ENCODE data around the gene TIMM44.

Gene TIMM44

DNA sequence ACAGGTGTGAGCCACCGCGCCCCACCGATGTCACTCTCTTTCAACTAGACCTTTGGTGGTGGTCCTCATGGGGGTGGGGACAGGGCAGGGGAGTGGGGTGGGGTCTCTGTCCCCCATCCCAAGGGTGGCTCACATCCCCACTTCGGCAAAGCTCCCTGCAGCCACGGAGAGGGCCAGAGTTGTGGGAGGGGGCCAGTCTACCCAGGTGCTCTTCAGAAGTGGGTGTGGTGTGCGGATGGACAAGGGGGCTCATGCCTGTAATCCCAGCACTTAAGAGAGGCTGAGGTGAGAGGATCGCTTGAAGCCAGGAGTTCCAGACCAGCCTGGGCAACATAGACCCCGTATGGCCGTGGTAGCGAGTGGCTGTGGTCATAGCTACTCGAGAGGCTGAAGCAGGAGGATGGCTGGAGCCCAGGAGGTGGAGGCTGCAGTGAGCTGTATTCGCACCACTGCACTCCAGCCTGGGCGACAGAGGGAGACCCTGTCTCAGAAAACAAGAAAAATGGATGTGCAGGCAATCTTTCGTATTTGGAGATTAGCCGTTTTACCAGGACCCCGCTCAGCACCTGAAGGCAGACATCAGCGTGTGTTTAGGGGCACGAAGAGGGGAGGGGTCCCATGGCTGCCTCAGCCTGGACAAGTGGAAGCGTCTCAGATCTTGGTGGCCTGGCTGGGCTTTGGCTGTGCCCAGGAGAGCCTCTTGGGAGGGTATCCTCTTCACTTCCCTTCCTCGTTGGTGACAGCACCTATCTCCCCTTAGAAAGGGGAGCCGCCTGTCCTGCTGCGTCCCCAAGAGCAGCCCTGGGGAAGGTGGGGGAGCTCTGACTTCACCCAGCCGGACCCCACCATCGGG is 28.0 kb downstream of the TIMM44 start:
- in situ Hi-C loops (cut with MboI; ENCODE audit: low sequenced_read_pairs): no loop called here

GRCh38 chr19:7914598-7915045 is 28.8 kb downstream of the TIMM44 start, which contains the start of gene TGFBR3L:
TGFBR3L (plus strand) TSS chr19:7914830.
- in situ Hi-C loops (cut with MboI; ENCODE audit: low sequenced_read_pairs): no loop called here

GRCh38 chr19:7914099-7914498 is 29.4 kb downstream of the TIMM44 start:
- in situ Hi-C loops (cut with MboI; ENCODE audit: low sequenced_read_pairs): no loop called here

GRCh38 chr19:7913652-7914051 is 29.8 kb downstream of the TIMM44 start:
- in situ Hi-C loops (cut with MboI; ENCODE audit: low sequenced_read_pairs): no loop called here

DNA sequence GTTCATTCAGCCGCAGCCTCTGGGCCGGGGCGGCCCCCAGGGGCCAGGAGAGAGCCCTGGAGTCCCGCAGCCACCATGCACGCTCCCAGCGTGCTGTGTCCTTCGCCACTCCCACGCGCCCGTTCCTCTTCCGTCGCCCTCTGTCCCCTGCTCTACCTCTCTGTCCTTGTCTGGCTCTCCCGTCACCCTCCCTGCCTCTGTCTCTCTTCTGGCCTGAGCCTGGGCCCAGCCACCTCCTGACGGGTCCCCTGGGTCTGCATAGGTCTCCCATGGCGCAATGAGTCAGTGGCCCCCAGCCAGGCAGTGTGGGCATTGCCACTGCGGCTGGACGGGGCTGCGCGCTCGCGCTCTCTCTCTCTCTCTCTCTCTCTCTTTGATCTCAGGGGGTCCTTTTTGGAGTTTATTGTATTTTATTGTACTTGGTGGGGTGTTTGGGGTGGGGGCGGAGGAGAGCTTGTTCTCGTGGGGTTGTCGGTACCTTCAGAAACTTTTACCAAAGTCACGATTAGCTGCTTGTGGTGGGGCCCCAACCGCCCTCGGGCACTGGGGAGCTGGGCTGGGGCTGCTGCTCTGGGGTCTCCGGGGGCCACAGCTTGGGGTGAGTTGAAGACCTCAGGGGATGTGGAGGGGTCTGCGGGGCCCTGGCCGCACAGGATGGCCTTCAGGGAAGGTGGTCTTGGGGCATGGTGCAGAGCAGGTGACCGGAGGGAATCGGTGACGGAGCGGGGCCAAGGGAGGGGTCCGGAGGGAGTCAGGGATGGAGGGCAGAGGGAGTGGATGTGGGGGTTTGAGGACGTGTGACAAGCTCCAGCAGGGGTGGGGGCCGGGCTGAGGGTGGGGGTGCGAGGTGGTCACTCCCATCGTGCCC is 30.5 kb downstream of the TIMM44 start:
- in situ Hi-C loops (cut with MboI; ENCODE audit: low sequenced_read_pairs): no loop called here

DNA sequence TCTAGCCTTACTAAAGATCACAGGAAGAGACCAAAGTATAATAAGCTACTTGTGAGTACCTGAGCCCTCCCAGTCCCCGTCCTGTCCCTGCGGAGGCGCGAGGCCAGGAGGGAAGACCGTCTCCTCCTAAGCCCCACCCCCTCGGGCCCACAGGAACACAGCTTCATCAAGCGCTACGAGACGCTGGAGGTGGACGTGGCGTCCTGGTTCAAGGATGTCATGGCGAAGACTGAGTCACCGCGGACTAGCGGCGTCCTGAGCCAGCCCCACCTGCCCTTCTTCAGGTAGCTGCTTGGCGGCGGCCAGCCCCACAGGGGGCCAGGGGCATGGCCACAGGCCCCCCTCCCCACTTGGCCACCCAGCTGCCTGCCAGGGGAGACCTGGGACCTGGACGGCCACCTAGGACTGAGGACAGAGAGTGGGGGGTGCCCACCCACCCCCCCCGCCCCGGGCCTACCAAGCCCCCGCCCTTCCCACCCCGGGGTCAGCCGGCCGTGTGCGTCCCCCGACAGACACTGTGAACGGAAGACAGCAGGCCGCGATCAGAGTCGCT is 31.2 kb downstream of the TIMM44 start:
- in situ Hi-C loops (cut with MboI; ENCODE audit: low sequenced_read_pairs): no loop called here

- in situ Hi-C loops (cut with MboI; ENCODE audit: low sequenced_read_pairs): no loop called here
Observed at GRCh38 chr19:7911508-7912143, 31.8 kb downstream of the TIMM44 start.

DNA sequence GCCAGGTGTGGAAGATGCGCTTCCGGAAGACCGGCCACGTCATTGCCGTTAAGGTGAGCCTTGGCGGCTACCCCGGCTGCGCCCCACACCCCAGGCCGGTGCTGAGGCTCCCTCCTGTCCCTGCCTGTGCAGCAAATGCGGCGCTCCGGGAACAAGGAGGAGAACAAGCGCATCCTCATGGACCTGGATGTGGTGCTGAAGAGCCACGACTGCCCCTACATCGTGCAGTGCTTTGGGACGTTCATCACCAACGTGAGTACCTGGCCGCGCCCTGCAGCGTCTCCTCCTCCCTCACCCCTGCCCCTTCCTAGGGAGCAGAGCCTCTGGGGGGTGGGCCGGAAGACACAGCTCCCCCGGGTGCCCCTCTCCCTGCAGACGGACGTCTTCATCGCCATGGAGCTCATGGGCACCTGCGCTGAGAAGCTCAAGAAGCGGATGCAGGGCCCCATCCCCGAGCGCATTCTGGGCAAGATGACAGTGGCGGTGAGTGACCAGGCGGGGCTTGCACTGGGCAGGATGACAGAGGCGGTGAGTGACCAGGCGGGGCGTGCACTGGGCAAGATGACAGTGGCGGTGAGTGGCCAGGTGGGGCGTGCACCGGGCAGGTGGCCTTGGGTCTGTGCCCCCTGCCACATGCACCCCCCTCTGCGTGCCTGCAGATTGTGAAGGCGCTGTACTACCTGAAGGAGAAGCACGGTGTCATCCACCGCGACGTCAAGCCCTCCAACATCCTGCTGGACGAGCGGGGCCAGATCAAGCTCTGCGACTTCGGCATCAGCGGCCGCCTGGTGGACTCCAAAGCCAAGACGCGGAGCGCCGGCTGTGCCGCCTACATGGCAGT is 32.9 kb downstream of the TIMM44 start:
- in situ Hi-C loops (cut with MboI; ENCODE audit: low sequenced_read_pairs): no loop called here

GRCh38 chr19:7909471-7910067 is 33.9 kb downstream of the TIMM44 start:
- in situ Hi-C loops (cut with MboI; ENCODE audit: low sequenced_read_pairs): no loop called here

DNA sequence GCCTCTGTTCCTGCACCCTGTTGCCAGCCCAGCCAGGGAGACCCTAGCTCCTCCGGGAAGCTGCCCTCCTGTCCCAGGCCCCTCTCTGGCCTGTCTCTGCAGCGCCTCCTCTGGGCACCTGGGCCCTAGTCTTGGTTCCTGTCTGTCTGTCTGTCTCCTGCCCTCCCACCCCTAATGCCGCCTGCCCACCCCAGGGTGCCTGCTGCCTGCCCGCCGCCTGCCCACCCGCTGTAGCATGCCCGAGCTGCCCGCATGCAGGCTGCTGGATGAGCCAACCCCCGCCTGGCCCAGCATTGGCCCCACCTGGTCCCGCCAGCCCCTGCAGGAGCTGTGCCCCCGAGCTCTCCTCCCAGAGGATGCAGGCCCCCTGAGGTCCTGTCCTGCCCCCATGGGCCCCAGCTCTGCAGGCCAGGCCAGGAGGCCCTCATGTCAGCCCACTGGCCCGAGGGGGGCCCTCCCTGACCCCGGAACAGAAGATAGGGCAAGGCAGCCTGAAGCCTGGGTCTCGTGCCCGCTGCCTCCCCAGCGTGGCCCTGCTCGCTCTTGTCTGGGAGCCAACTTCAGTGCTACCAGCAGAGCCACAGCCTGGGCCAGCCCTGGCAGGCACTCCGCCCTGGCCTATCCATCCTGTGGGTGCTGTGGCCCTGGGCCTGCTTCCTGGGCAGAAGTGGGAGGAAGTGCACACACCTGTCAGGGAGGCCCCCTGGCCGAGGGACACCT is 34.6 kb downstream of the TIMM44 start:
- in situ Hi-C loops (cut with MboI; ENCODE audit: low sequenced_read_pairs): no loop called here

DNA sequence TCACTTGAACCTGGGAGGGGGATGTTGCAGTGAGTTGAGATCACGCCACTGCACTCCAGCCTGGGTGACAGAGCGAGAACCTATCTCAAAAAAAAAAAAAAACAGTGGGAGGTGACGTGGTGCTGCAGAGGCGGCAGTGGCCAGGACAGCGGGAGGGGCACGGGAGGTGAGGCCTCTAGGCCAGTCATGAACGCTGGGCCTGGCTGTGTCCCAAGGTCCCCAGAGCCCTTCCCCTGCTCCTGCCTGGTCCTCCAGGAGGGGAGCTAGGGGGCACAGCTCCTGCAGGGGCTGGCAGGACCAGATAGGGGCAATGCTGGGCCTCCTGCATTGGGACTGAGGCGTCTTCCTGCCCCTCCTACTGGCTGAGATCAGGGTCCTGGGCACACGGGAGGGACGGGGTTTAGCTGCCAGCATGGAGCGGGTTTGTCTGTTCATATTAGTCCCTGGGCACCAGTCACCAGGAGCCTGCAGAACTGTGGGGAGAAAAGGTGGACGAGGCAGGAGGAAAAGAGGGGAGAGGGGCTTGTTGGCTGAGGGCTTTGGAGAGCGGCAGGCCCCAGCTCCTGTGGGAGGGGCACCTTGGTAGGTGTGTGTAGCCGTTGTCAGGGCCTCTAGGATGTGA is 35.3 kb downstream of the TIMM44 start:
- in situ Hi-C loops (cut with MboI; ENCODE audit: low sequenced_read_pairs): no loop called here

- in situ Hi-C loops (cut with MboI; ENCODE audit: low sequenced_read_pairs): no loop called here
Observed at GRCh38 chr19:7907544-7907943, 35.9 kb downstream of the TIMM44 start.

DNA sequence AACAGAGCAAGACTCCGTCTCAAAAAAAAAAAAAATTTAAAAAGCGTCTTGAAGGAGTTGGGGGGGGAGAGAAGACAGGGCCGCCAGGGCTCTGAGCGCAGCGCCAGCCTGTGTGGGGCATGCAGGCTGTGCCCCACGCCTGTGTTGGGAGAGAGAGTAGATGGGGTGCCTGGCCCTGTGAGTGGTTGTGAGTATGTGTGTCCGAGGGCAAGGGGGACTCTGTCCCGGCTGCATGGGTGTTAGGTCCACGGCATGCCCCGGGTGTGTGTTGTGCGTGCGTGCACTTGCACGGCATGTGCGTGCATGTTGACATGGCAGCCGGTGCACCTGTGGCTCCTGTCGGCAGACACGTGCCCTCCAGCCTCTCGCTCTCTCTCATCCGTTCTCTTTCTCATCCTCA is 36.3 kb downstream of the TIMM44 start:
- in situ Hi-C loops (cut with MboI; ENCODE audit: low sequenced_read_pairs): no loop called here

DNA sequence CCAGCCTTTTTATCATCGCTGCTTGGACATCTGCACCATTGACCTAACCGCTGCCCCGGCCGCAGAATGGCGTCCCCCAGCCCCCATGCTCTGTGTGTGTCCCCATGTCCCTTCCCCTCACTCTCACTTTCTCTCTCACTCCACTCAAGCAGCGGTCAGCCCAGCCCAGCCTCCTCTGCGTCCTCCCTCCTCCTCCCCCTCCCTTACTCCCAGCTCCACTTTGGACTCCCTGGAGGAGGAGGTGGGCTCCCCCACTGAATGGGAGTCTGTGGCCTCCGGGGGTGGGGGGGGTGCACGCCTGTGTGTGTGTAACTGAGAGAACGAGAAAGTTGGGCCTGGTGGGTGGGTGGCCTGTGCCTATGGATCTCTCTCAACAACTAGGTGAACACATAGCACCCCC is 37.6 kb downstream of the TIMM44 start:
- in situ Hi-C loops (cut with MboI; ENCODE audit: low sequenced_read_pairs): no loop called here

DNA sequence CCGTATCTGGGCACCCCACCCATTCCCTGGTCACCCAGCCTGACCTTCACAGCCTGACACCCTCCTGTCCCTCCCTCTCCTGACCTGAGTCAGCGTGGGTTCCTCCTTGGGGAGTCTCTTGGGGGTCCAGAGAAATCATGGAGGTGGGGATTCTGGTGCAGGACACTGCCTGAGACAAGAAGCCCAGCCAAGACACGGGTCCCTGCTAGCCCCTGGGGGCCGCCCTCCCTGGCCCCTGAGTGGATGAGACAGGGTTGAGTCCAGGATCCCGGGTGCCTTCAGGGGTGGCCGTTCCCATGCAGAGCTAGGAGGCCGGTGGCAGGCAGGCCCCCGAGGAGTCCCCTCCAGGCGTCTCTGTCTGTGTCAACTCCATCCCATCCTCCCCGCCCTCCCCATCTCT is 38.2 kb downstream of the TIMM44 start:
- in situ Hi-C loops (cut with MboI; ENCODE audit: low sequenced_read_pairs): no loop called here

DNA sequence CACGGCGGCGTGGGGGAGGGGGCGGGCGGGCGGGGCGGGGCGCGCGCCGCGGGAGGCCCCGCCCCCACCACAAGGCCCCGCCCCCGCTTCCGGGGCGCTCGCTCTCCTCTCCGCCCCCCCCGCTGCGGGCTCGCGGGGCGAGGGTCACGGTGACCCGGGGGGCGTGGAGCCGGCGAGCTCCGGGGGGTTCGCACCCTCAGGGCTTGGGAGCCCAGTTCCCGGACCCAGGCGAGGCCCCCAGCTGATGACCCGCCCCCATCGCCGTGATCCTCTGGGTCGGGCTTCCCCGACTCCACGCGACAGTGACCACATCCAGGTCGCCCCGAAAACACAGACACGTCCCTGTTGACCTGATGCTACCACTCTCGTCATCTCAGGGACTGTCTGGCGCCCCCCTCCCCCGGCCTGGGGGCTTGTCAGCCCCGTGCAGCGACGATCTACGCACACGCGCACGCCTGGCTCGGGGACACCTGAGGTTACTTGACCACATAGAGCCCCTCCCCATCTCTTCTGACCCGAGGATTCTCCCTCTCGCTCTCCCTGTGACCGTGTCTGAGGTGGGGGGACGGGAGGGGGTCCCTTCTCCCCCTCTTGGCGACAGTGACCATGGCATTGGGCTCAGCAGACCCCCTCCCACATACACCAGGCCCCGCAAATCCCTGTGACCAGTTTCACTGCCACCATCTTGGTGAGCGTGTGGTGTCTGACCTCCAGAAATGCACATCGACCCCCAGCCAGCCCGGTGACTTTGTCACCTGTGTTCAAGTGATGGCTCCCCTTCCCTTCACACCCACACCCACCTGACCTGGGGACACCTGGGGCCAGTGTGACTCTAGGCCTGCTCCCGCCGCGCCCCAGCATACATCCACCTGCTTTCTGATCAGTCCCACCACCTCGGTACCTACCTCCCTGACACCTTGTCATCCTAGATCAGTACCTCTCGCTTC is 39.1 kb downstream of the TIMM44 start:
- in situ Hi-C loops (cut with MboI; ENCODE audit: low sequenced_read_pairs): no loop called here

GRCh38 chr19:7903244-7904073 is 40.0 kb downstream of the TIMM44 start, which contains the start of gene MAP2K7:
MAP2K7 (plus strand) TSS chr19:7903877; CDS start chr19:7903945, 68 bp downstream.
- in situ Hi-C loops (cut with MboI; ENCODE audit: low sequenced_read_pairs): no loop called here

Measured in HL-60/S4 treated with retinoic acid at 250 ng/mL for 4 days and 3 days (cell line).